Gastroesophageal sphincter (tissue), 4 donors: Measurements from ENCODE around the gene TTC32. TPM values are rescaled to one million over a fixed set of nuclear protein-coding genes. Genes with fewer than 3 reads are reported as not detected.
"Not testable (repeated sequence)": the region's sequence is repeated elsewhere in the genome, so short reads cannot be mapped to it uniquely, and the experiment has no call there.

ENCODE experiments used
- ATAC-seq: fragments of 150-250 bp; one replicate; pipeline ENCODE4 v1.9.1; 2016; ENCODE audit warnings: mild to moderate bottlenecking, moderate library complexity
- H3K27ac ChIP-seq, 4 donors: fragments of 200-600 bp; sonication (generic) in 3 of 4; 1 replicate in 3 of 4; 2 replicates in 1 of 4; pipeline ENCODE4 v1.5.1; 2016 to 2019
- H3K27me3 ChIP-seq: fragments of 200-600 bp; sonication (generic); one replicate; pipeline ENCODE4 v1.5.1; 2019
- H3K36me3 ChIP-seq, 2 donors: fragments of 200-600 bp; sonication (generic); one replicate each; pipeline ENCODE4 v1.5.1; 2019; ENCODE audit warnings: control low read depth in 1 of 2
- H3K4me1 ChIP-seq, 3 donors: fragments of 200-600 bp; sonication (generic); 1 replicate in 2 of 3; 2 replicates in 1 of 3; pipeline ENCODE4 v1.5.1; 2016 to 2019; ENCODE audit warnings: control low read depth in 2 of 3
- H3K4me3 ChIP-seq, 2 donors: fragments of 200-600 bp; sonication (generic); one replicate each; pipeline ENCODE4 v1.5.1; 2019; ENCODE audit warnings: mild to moderate bottlenecking in 1 of 2, moderate library complexity in 1 of 2
- H3K9me3 ChIP-seq, 3 donors: fragments of 200-600 bp; sonication (generic); one replicate each; pipeline ENCODE4 v1.5.1; 2017 to 2019; ENCODE audit warnings: control low read depth in 2 of 3
- EP300 ChIP-seq: sonication (generic); formaldehyde crosslinking; IDR thresholded peaks from one replicate; pipeline ENCODE4 v1.6.1; 2017; ENCODE audit warnings: antibody characterized with exemption, mild to moderate bottlenecking
- POLR2A ChIP-seq, 2 donors: fragments of 450-650 bp; IDR thresholded peaks; one replicate each; pipeline ENCODE4 v1.6.1; 2017; ENCODE audit warnings: antibody characterized with exemption in 2 of 2, mild to moderate bottlenecking in 2 of 2, moderate library complexity in 1 of 2
- POLR2AphosphoS5 ChIP-seq: sonication (generic); formaldehyde crosslinking; IDR thresholded peaks from one replicate; pipeline ENCODE4 v1.6.1; 2017; ENCODE audit warnings: antibody characterized with exemption
- WGBS, 2 donors: methylation state at CpG; one replicate each; pipeline ENCODE4 v1.1.5; 2018; ENCODE audit warnings: low coverage in 1 of 2; 5-methylcytosine and 5-hydroxymethylcytosine counted together
- total RNA-seq, 4 donors: library from RNA; depleted of rRNA; stranded (reverse); fragments of >200 nt; gene quantifications; one replicate each; pipeline ENCODE4 v1.1.0, GENCODE V29; 2016
- TF ChIP-seq, protein P1 (sequence below), 4 experiments: fragments of 200-600 bp in 2 of 4; fragments of 450-650 bp in 2 of 4; sonication (generic) in 1 of 4; IDR thresholded peaks; one replicate each; pipeline ENCODE4 v1.5.1; 2017 to 2019; ENCODE audit warnings: antibody characterized with exemption in 4 of 4, mild to moderate bottlenecking in 2 of 4, moderate library complexity in 2 of 4

The TTC32 gene
- total RNA-seq, 4 donors from 2014 or later = 17.1 to 37.5 (median 17.9) TPM

- Histone ChIP-seq H3K36me3 (no peaks in the 10 kb centered on the region), H3K9me3 (no peaks in the 10 kb centered on the region), H3K27me3 (no peaks in the 10 kb centered on the region), H3K27ac (no peak overlapping the region), H3K4me3 (no peak overlapping the region), H3K4me1 (no peaks in the 10 kb centered on the region)
- no peak for ATAC-seq
- WGBS, 2 donors = 82 to 86% methylated on average over 2 of the region's 2 CpGs
- TF ChIP-seq EP300 = no peak
Measured at GRCh38 chr2:19882286-19882685, 19.5 kb downstream of the TTC32 start.

DNA sequence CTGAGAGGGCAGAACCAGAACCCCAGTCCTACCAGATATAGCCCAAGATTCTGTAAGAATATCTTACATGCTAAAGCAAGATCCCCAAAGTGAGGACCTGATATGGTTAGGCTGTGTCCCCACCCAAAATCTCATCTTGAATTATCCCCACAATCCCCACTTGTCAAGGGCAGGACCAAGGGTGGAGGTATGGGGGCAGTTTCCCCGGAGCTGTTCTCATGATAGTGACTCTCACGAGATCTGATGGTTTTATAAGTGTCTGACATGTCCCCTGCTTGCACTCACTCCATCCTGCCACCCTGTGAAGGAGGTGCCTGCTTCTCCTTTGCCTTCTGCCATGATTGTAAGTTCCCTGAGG, 19.9 kb downstream of the TTC32 start:
- H3K27me3 ChIP-seq = no peaks in the 10 kb centered on the region
- ATAC-seq = no peak
- 40 to 70% methylated on average over 1 to 2 of the region's 2 CpGs for WGBS, 2 donors
- H3K4me3 ChIP-seq = no peak overlapping the region
- no peak overlapping the region for H3K27ac ChIP-seq
- no peaks in the 10 kb centered on the region for H3K9me3 ChIP-seq
- TF ChIP-seq POLR2A (IDR thresholded peaks at IDR 0.05) (no peak), POLR2AphosphoS5 (no peak), EP300 (no peak)
- TF ChIP-seq, protein P1, sequence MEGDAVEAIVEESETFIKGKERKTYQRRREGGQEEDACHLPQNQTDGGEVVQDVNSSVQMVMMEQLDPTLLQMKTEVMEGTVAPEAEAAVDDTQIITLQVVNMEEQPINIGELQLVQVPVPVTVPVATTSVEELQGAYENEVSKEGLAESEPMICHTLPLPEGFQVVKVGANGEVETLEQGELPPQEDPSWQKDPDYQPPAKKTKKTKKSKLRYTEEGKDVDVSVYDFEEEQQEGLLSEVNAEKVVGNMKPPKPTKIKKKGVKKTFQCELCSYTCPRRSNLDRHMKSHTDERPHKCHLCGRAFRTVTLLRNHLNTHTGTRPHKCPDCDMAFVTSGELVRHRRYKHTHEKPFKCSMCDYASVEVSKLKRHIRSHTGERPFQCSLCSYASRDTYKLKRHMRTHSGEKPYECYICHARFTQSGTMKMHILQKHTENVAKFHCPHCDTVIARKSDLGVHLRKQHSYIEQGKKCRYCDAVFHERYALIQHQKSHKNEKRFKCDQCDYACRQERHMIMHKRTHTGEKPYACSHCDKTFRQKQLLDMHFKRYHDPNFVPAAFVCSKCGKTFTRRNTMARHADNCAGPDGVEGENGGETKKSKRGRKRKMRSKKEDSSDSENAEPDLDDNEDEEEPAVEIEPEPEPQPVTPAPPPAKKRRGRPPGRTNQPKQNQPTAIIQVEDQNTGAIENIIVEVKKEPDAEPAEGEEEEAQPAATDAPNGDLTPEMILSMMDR (IDR thresholded peaks at IDR 0.05) = no peak
- H3K4me1 ChIP-seq = no peaks in the 10 kb centered on the region
- no peaks in the 10 kb centered on the region for H3K36me3 ChIP-seq

DNA sequence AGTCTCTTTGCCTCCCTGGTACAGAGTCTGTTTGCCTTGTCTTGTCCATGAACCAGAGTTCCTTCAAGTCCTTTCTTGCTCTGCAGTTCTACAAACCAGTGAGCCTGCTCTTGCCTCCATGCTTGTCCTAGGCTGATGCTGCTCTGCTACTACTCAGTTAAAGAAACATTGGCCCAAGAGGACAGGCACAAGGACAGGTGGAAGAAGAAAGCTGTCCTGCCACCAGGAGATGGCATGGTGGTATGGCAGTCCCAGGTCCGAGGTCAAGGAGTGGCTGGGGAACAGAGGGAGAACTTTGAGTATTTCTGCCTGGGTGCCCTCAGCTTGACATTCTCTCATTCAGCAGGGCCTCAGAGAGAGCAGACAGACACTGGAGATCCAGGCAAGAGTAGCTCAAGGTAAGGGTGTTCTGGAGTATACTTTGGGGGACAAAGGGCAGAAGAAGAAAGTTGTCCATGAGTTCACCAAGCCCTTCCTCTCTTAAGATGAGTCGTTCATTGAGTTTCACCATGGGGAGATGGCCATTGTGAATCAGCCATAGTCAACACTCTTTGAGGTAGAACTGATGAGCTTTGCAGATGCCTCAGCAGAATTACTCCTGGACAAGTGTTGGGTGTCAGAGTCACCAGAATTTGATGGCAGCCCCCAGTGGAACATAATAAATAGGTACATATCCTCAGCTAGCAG, 20.4 kb downstream of the TTC32 start:
- no peaks in the 10 kb centered on the region for H3K36me3 ChIP-seq
- 60% methylated on average over 2 of the region's 2 CpGs; no CpG with 5 or more reads in 1 of the 2 donors for WGBS, 2 donors
- no peaks in the 10 kb centered on the region for H3K4me1 ChIP-seq
- TF ChIP-seq POLR2A (IDR thresholded peaks at IDR 0.05) (no peak), POLR2AphosphoS5 (no peak), EP300 (no peak)
- TF ChIP-seq, protein P1 (IDR thresholded peaks at IDR 0.05) = no peak
- ATAC-seq = no peak
- no peaks in the 10 kb centered on the region for H3K9me3 ChIP-seq
- H3K27ac ChIP-seq = no peak overlapping the region
- no peak overlapping the region for H3K4me3 ChIP-seq
- H3K27me3 ChIP-seq = no peaks in the 10 kb centered on the region

GRCh38 chr2:19880191-19880590, 21.6 kb downstream of the TTC32 start:
- ATAC-seq, H3K4me3 ChIP-seq, H3K9me3 ChIP-seq, H3K4me1 ChIP-seq, H3K27ac ChIP-seq, H3K27me3 ChIP-seq, H3K36me3 ChIP-seq: not testable (repeated sequence)

DNA sequence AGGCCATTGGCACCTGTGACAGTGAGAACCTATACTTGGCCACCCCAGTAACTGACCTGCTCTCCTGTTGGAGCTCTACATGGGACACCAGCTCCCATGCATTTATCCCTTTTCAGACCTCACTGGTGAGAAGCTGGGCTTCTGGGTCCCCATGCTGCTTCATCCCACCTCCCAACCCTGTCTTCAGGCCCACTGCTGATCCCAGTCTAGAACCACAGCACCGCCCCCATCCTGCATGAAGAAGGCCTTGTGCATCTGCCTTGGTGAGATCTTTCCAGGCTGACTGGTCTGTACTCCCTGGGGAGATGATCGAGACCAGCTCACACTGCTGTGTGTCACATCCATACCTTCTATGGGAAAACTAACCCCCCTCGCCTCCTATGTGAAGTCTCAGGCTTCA, 22.7 kb downstream of the TTC32 start:
- Histone ChIP-seq H3K27ac (no peak overlapping the region), H3K4me3 (no peak overlapping the region), H3K36me3 (no peaks in the 10 kb centered on the region), H3K4me1 (no peaks in the 10 kb centered on the region), H3K9me3 (no peaks in the 10 kb centered on the region), H3K27me3 (no peaks in the 10 kb centered on the region)
- TF ChIP-seq, protein P1 (IDR thresholded peaks at IDR 0.05) = no peak
- TF ChIP-seq POLR2A (IDR thresholded peaks at IDR 0.05) (no peak), EP300 (no peak), POLR2AphosphoS5 (no peak)
- ATAC-seq = no peak
- WGBS, 2 donors = 100% methylated on average over 1 to 2 of the region's 3 CpGs

- Histone ChIP-seq H3K9me3 (no peaks in the 10 kb centered on the region), H3K4me1 (no peaks in the 10 kb centered on the region), H3K27me3 (no peaks in the 10 kb centered on the region), H3K27ac (no peak overlapping the region), H3K36me3 (no peaks in the 10 kb centered on the region), H3K4me3 (no peak overlapping the region)
- TF ChIP-seq, protein P1 (IDR thresholded peaks at IDR 0.05) = no peak
- TF ChIP-seq POLR2AphosphoS5 (no peak), EP300 (no peak), POLR2A (IDR thresholded peaks at IDR 0.05) (no peak)
- ATAC-seq = no peak
- WGBS, 2 donors = 80% methylated on average over 1 of the region's 12 CpGs; no CpG with 5 or more reads in 1 of the 2 donors
Measured at GRCh38 chr2:19878268-19879046, 23.3 kb downstream of the TTC32 start.
